Tibial nerve (tissue), 4 donors: ENCODE results near the gene OSTF1.

Experiments
- EP300 ChIP-seq, 2 donors: sonication (generic); formaldehyde crosslinking; IDR thresholded peaks; one replicate each; pipeline ENCODE4 v1.6.1; 2017; ENCODE audit warnings: antibody characterized with exemption in 2 of 2, mild to moderate bottlenecking in 1 of 2
- POLR2A ChIP-seq, 2 donors: fragments of 450-650 bp; IDR thresholded peaks; one replicate each; pipeline ENCODE4 v1.6.1; 2017; ENCODE audit warnings: antibody characterized with exemption in 2 of 2, mild to moderate bottlenecking in 2 of 2, moderate library complexity in 2 of 2
- TF ChIP-seq, protein P1 (sequence below), 5 experiments: fragments of 200-600 bp in 3 of 5; fragments of 450-650 bp in 2 of 5; sonication (generic) in 3 of 5; IDR thresholded peaks; one replicate each; pipeline ENCODE4 v1.5.1; 2016 to 2019; ENCODE audit warnings: antibody characterized with exemption in 5 of 5, mild to moderate bottlenecking in 3 of 5, moderate library complexity in 2 of 5

DNA sequence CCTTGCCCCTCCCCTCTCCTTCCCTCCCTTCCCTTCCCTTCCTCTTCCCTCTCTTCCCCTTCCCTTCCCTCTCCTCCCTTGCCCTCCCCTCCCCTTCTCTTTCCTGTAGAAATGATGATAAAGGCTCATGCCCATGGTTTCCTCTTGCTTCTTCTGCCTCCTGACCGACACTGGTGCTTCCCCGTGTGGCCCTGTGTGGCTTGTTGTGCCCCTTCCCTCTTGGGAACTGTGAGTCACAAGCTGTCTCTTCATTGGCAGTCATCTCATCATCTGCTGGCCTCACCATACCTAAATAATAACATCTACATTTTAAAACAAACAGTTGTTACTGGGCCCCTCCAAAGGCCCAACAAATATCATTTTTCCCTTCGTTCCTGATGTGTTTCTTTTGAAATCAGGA lies 48.5 kb upstream of the OSTF1 start:
- TF ChIP-seq, protein P1, sequence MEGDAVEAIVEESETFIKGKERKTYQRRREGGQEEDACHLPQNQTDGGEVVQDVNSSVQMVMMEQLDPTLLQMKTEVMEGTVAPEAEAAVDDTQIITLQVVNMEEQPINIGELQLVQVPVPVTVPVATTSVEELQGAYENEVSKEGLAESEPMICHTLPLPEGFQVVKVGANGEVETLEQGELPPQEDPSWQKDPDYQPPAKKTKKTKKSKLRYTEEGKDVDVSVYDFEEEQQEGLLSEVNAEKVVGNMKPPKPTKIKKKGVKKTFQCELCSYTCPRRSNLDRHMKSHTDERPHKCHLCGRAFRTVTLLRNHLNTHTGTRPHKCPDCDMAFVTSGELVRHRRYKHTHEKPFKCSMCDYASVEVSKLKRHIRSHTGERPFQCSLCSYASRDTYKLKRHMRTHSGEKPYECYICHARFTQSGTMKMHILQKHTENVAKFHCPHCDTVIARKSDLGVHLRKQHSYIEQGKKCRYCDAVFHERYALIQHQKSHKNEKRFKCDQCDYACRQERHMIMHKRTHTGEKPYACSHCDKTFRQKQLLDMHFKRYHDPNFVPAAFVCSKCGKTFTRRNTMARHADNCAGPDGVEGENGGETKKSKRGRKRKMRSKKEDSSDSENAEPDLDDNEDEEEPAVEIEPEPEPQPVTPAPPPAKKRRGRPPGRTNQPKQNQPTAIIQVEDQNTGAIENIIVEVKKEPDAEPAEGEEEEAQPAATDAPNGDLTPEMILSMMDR (IDR thresholded peaks at IDR 0.05), result no peak
- no peak for TF ChIP-seq POLR2A (IDR thresholded peaks at IDR 0.05)
- no peak for TF ChIP-seq EP300 (IDR thresholded peaks at IDR 0.05)
